ENCODE data around the gene KCTD11. TPM values are rescaled to one million over a fixed set of nuclear protein-coding genes. Genes with fewer than 3 reads are reported as not detected.

Gene KCTD11
- total and polyA plus RNA-seq, 2 donors (not counting 1 experiment from before 2014, with no cell fraction given) = 4.3 to 13.4 TPM

- intact Hi-C loops (cut with micrococcal nuclease) = no loop called here
- ChIA-PET POLR2A (interaction anchor here (0.8 to 1.7 kb wide), 3 partner anchors 12 to 20 kb away, joined by 3 to 6 read pairs (median 4); partner anchors contain the start of gene ACAP1), CTCF (interaction anchor here (0.9 to 5.1 kb wide), 8 partner anchors 11 to 44 kb away, joined by 3 to 47 read pairs (median 4); partner anchors contain the start of genes ACAP1 and SLC2A4)
- Histone ChIP-seq H3K27ac (ENCODE audit: low read length in 2 of 2) (no peak overlapping the region), H3K9ac (ENCODE audit: low read length) (no peak overlapping the region), H3K4me2 (replicated peaks; ENCODE audit: low read depth, low read length, poor library complexity, severe bottlenecking) (no peak overlapping the region), H4K20me1 (ENCODE audit: control insufficient read depth, insufficient read depth, low read length, poor library complexity, severe bottlenecking) (peaks cover 5% of the 10 kb centered on the region), H3K4me3 (ENCODE audit: control extremely low read depth in 1 of 5, extremely low read depth in 1 of 5, insufficient read depth in 1 of 5, low read depth in 2 of 5, low read length in 4 of 5) (no peak overlapping the region), H3K36me3 (replicated peaks in 1 of 2; ENCODE audit: control extremely low read depth in 1 of 2, control insufficient read depth in 1 of 2, extremely low read depth in 1 of 2, insufficient read depth in 2 of 2, low read length in 1 of 2) (peaks cover 0 to 58% of the 10 kb centered on the region in 2 experiments), H3K9me3 (ENCODE audit: control extremely low read depth in 1 of 3, control insufficient read depth in 2 of 3, insufficient read depth in 1 of 3, low read length in 2 of 3) (no peaks in the 10 kb centered on the region), H3K79me2 (ENCODE audit: control insufficient read depth, insufficient read depth, low read length) (peaks cover 29% of the 10 kb centered on the region), H2AFZ (ENCODE audit: insufficient read depth, low read depth, low read length, poor library complexity, severe bottlenecking) (no peak overlapping the region), H3K27me3 (replicated peaks in 1 of 4; ENCODE audit: control extremely low read depth in 1 of 4, control insufficient read depth in 3 of 4, insufficient read depth in 4 of 4, low read length in 3 of 4) (no peaks in the 10 kb centered on the region), H3K4me1 (ENCODE audit: control insufficient read depth in 2 of 2, insufficient read depth in 2 of 2, low read length in 2 of 2) (peaks cover 7 to 17% of the 10 kb centered on the region in 2 donors)
- no peak for DNase-seq
- ATAC-seq (ENCODE audit: low read depth) = no peak
- 96% methylated on average over 4 of the region's 19 CpGs for WGBS (ENCODE audit: insufficient coverage)
- H3K27me3 Mint-ChIP-seq = no peaks in the 10 kb centered on the region
- no peak overlapping the region for H3K4me3 Mint-ChIP-seq
- no peaks in the 10 kb centered on the region for H3K9me3 Mint-ChIP-seq (ENCODE audit: insufficient read depth)
- no peak for TF ChIP-seq CTCF (IDR thresholded peaks at IDR 0.05)
- TF ChIP-seq EZH2 (IDR thresholded peaks at IDR 0.05; ENCODE audit: borderline replicate concordance, insufficient read depth, low read depth, low read length, poor library complexity, severe bottlenecking) = no peak
- H3K27ac Mint-ChIP-seq = no peak overlapping the region
- peaks cover 26% of the 10 kb centered on the region for H3K4me1 Mint-ChIP-seq
Measured at GRCh38 chr17:7325031-7325528, 26.9 kb upstream of the KCTD11 start.

GRCh38 chr17:7326186-7326585 lies 25.8 kb upstream of the KCTD11 start:
- H3K27me3 ChIP-seq (replicated peaks in 1 of 4; ENCODE audit: control extremely low read depth in 1 of 4, control insufficient read depth in 3 of 4, insufficient read depth in 4 of 4, low read length in 3 of 4) = no peaks in the 10 kb centered on the region
- 94% methylated on average over 6 of the region's 11 CpGs for WGBS (ENCODE audit: insufficient coverage)
- ChIA-PET POLR2A (interaction anchor here (0.6 to 1.8 kb wide), 2 partner anchors 9 to 53 kb away, joined by 4 read pairs; no protein-coding TSS in a partner anchor), CTCF (interaction anchor here (0.7 to 5.1 kb wide), 6 partner anchors 10 to 280 kb away, joined by 4 to 47 read pairs (median 6); partner anchors contain the start of gene ACAP1)
- intact Hi-C loops (cut with micrococcal nuclease) = no loop called here
- no peak overlapping the region for H2AFZ ChIP-seq (ENCODE audit: insufficient read depth, low read depth, low read length, poor library complexity, severe bottlenecking)
- H3K4me2 ChIP-seq (replicated peaks; ENCODE audit: low read depth, low read length, poor library complexity, severe bottlenecking) = no peak overlapping the region
- H3K9ac ChIP-seq (ENCODE audit: low read length) = no peak overlapping the region
- peaks cover 14 to 26% of the 10 kb centered on the region in 2 donors for H3K4me1 ChIP-seq (ENCODE audit: control insufficient read depth in 2 of 2, insufficient read depth in 2 of 2, low read length in 2 of 2)
- H3K4me3 ChIP-seq (ENCODE audit: control extremely low read depth in 1 of 5, extremely low read depth in 1 of 5, insufficient read depth in 1 of 5, low read depth in 2 of 5, low read length in 4 of 5) = no peak overlapping the region
- Mint-ChIP-seq H3K4me1 (peaks cover 29% of the 10 kb centered on the region), H3K9me3 (ENCODE audit: insufficient read depth) (no peaks in the 10 kb centered on the region), H3K27ac (no peak overlapping the region), H3K27me3 (no peaks in the 10 kb centered on the region), H3K4me3 (peak overlapping the region; percentile 23)
- peaks cover 5% of the 10 kb centered on the region for H4K20me1 ChIP-seq (ENCODE audit: control insufficient read depth, insufficient read depth, low read length, poor library complexity, severe bottlenecking)
- peaks cover 0 to 47% of the 10 kb centered on the region in 2 experiments for H3K36me3 ChIP-seq (replicated peaks in 1 of 2; ENCODE audit: control extremely low read depth in 1 of 2, control insufficient read depth in 1 of 2, extremely low read depth in 1 of 2, insufficient read depth in 2 of 2, low read length in 1 of 2)
- H3K9me3 ChIP-seq (ENCODE audit: control extremely low read depth in 1 of 3, control insufficient read depth in 2 of 3, insufficient read depth in 1 of 3, low read length in 2 of 3) = no peaks in the 10 kb centered on the region
- peaks cover 29% of the 10 kb centered on the region for H3K79me2 ChIP-seq (ENCODE audit: control insufficient read depth, insufficient read depth, low read length)
- no peak for DNase-seq
- no peak for ATAC-seq (ENCODE audit: low read depth)
- TF ChIP-seq CTCF (IDR thresholded peaks at IDR 0.05) = no peak
- TF ChIP-seq EZH2 (IDR thresholded peaks at IDR 0.05; ENCODE audit: borderline replicate concordance, insufficient read depth, low read depth, low read length, poor library complexity, severe bottlenecking) = no peak
- no peak overlapping the region for H3K27ac ChIP-seq (ENCODE audit: low read length in 2 of 2)
